CD4-positive, alpha-beta T cell treated with Interleukin-21 for 1 hour (primary cell): ENCODE measurements around the gene S1PR4.
"Not testable (repeated sequence)": the region's sequence is repeated elsewhere in the genome, so short reads cannot be mapped to it uniquely, and the experiment has no call there.

Experiments
- DNase-seq: peaks from one replicate; pipeline ENCODE4 v3.0.0-alpha.2; 2020

The S1PR4 gene

DNA sequence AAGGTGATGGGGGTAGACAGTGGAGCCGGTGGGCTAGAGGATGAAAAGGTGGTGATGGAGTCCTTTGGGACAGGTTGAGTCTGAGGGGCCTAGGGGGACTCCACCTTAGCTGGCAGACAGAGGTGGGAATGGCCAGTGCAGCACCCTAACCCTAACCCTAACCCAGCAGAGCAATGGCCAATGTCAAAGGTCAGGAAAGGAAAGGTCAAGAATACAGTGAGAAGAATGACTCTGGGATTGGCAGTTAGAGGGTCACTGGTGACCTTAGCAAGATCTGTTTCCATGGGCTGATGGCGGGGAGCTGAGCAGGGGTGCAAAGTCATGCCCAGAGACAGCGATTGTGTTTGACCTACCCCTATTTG, 26.2 kb upstream of the S1PR4 start:
- DNase-seq, result no peak

DNA sequence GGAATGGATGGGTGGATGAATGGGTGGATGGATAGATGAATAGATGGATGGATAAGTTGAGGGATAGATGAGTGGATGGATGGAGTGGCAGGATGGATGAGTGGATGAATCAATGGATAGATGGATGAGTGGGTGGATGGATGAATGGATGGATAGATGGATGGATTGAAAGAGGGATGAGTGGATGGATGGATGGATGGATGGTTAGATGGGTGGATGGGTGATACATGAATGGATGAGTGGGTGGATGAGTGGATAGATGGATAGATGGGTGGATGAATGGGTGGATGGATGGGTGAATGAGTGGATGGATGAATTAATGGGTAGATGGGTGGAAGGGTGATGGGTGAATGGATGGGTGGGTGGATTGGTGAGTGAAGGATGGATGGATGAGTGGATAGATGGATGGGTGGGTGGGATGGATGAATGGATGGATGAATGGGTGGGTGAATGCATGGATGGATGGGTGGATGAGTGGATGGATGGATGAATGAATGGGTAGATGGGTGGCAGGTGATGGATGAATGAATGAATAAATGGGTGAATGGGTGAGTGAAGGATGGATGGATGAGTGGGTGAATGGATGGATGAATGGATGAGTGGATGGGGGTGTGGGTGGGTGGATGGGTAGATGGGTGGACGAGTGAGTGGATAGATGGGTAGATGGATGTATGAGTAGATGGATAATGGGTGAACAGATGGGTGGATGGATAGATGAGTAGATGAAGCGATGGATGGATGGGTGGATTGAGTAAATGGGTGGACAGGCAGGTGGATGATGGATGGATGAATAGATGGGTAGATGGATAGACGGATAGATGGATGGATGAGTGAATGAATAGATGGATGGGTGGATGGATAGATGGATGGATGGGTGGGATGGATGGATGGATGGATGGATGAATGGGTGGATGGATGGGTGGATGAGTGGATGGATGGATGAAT, 25.0 kb upstream of the S1PR4 start:
- DNase-seq, result no peak

GRCh38 chr19:3154447-3154846, 24.1 kb upstream of the S1PR4 start:
- not testable (repeated sequence) for DNase-seq

DNA sequence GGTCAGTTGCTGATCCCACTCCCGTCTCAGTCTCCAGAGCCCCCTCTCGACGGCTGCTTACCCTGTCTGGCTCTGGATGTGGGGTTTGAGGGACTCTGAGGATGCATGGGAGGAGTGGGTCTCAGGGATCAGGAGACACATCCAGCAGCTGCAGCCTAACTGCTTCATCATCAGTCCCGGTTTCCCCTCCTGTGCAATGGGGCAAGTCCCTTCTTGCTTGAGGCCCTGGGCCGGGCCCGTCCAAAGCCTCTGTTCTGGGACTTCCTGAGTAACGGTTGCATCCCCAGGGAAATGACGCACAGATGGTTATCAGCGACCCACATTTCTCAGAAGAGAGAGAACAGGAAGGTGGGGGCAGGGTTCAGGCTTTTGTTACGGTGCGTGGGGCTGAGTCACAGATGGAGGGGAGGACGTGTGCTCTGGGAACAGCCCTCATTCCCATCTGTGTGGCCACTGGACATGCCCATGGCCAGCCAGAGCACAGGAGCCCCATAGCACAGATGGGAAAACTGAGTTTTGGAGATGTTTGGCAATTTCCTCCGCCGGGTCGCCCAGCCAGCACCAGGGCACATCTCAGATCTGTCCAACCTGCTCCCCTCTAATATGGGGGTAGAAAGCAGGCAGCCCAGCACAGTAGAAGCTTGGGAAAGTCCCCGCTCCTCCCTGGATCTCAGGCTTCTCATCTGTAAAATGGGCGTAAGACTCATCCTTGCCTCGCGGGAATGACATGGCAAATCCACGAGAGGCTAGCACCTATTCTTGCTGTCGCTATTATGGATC, 23.4 kb upstream of the S1PR4 start:
- peak; percentile 92 for DNase-seq

GRCh38 chr19:3157096-3157845, 21.3 kb upstream of the S1PR4 start:
- DNase-seq, result no peak

DNA sequence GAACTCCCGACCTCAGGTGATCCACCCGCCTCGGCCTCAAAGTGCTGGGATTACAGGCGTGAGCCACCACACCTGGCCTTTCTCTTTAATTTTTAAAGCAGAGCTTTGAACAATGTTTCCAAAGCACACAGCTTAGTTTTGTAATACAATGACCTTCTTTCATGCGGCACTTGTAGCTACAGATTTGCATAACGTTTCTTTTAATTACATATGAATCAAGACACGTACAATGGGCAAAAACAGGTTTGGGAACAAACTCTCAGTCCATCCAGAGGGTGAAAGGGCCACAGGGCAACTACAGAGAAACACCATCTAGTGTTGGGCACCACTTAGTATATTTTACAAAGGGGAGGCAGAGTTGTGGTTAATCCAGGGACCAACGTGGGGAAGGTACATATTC, 19.0 kb upstream of the S1PR4 start:
- no peak for DNase-seq

GRCh38 chr19:3160219-3160618, 18.4 kb upstream of the S1PR4 start:
- no peak for DNase-seq

GRCh38 chr19:3161453-3161852, 17.1 kb upstream of the S1PR4 start:
- no peak for DNase-seq

DNA sequence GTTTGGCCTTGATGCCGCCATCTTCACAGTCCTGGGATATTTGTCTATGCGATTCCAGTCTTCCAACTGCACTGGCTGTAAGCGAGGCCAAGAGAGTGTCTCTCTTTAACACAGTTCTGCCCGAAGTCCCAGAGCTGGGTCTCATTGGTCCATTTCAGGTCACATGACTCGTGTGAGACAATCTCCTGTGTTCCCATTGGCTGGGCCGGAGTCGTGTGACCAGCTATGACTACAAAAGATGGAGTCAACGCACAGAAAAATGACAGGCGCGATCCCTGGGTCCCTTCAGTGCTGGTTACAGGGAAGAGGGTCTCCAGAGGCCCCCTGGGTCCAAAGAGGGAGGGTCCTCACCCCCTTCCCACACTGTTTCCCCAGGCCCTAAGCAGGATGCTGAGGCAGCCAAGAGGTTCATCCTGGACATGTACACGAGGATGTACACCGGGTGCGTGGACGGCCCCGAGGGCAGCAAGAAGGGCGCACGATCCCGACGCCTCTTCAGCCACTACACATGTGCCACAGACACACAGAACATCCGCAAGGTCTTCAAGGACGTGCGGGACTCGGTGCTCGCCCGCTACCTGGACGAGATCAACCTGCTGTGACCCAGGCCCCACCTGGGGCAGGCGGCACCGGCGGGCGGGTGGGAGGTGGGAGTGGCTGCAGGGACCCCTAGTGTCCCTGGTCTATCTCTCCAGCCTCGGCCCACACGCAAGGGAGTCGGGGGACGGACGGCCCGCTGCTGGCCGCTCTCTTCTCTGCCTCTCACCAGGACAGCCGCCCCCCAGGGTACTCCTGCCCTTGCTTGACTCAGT, 15.9 kb upstream of the S1PR4 start:
- peak; percentile 41 for DNase-seq

DNA sequence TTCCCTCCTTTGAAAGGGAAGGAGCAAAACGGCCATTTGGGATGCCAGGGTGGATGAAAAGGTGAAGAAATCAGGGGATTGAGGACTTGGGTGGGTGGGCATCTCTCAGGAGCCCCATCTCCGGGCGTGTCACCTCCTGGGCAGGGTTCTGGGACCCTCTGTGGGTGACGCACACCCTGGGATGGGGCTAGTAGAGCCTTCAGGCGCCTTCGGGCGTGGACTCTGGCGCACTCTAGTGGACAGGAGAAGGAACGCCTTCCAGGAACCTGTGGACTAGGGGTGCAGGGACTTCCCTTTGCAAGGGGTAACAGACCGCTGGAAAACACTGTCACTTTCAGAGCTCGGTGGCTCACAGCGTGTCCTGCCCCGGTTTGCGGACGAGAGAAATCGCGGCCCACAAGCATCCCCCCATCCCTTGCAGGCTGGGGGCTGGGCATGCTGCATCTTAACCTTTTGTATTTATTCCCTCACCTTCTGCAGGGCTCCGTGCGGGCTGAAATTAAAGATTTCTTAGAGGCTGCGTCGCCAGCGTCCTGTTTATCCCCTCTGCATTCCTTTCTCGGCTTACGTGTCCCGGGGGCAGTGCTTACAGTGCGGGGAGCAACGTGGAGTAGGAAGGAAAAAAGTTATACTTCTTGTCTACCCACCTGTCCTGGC, 15.2 kb upstream of the S1PR4 start:
- peak; percentile 85 for DNase-seq

DNA sequence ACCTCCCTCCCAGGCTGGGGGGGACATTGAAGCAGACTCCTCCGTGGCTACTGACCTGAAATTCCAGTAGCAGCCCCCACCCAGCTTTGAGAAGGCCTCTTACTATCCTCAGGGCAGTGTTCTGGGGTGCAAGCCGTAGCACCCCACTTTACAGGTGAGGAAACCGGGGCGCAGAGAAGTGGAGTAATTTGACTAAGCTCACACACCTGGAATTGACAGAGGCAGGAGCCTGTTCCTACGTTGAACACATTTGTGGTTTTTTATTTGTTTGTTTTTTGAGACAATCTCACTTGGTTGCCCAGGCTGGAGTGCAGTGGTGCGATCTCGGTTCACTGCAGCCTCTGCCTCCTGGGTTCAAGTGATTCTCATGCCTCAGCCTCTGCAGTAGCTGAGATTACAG, 14.6 kb upstream of the S1PR4 start:
- no peak for DNase-seq

GRCh38 chr19:3167533-3168272, 10.9 kb upstream of the S1PR4 start:
- no peak for DNase-seq

DNA sequence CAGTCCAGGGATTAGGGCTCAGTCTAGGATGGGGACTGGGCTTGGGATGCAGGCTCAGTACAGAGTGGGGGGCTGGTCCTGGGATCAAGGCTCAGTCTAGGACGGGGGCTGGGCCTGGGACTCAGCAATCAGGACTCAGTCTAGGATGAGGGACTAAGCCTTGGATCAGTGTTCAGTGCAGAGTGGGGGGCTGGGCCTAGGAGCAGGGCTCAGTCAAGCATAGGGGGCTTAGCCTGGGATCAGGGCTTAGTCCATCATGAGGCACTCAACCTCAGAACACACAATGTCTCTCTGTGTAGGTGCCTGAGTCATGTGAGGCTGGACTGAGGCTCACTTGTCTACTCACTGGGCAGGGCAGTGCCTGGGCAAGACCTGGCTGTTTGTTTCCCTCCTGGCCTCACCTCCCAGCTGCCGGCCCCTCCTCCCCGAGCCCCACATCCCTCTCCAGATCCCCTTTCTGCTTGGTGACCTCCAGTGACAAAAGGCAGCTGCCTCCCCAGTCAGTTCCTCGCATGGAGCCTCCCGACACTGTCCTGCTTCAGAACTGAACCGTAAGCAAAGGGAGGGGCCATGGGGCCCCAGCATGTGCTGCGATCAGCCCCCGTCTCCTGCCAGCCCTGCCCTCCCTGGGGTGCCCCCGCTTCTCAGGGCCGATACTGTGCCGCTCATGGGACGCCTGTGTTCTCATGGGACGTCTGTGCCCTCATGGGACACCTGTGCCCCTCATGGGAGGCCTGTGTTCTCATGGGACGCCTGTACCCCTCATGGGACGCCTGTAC, 6.5 kb upstream of the S1PR4 start:
- DNase-seq, result no peak

- not testable (repeated sequence) for DNase-seq
These were observed 5.9 kb upstream of the S1PR4 start for GRCh38 chr19:3172673-3173000.

DNA sequence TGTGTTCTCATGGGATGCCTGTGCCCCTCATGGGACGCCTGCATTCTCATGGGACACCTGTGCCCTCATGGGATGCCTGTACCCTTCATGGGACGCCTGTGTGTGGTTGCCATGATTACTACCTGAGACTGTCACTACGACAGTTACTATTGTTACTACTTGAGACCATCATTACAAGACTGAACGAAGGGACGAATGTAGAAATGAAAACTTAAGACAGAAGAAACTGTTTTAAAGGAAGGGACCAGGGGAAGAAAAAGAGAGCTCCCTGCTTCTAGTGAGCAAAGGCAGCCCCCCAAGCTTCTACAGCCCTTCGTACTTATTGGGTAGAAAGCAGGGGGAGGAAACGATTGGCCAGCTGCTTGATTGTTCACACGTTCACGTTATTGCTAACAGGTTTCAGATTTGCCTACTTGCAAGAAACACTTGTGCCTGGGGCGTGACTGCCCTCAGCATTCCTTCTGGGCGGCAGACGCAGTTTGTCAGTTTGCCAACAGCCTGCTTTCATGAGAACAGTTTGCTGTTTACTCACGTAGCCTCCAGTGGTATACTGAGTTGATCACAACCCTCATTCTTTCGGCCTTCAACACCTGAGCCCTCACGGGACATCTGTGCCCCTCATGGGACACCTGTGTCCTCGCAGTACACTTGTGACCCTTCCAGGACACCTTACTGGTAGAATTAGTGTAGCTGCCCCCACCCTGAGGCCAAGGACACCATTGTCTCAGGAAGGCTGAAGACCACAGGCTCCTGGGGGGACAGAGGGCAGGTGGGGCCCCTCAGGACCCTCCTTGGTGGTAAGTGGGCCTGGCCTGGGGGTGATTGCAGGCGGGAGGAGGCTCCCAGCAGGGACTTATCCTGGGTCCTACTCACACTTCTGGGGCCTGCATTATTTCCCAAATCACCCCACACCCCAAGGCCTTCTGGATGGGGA, 2.5 kb upstream of the S1PR4 start:
- peak; percentile 48 for DNase-seq

DNA sequence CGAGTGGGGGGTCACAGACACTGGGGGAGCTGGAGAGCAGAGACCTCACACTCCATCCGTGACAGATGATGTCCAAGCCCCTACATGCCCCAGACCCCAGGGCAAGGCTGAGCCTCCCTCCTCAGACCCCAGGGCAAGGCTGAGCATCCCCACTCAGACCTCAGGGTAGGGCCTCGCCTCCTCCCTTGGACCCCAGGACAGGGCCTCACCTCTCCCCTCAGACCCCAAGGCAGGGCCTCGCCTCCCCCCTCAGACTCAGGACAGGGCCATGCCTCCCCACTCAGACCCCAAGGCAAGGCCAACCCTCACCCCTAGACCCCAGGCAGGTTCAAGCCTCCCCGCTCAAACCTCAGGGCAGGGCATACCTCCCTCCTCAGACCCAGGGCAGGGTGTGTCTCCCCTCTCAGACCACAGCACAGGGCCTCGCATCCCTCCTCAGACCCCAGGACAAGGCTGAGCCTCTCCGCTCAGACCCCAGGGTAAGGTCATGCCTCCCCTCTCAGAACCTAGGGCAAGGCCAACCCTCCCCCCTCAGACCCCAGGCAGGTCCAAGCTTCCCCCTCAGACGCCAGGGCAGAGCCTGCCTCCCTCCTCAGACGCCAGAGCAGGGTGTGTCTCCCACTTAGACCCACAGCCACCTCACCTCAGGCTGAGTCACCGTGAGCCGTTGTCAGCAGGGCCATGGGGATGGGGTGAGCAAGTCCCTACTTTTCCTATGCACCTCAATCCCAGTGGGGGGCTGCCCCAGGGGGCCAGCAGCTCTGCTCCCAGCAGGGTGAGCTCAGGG, 1.7 kb upstream of the S1PR4 start:
- DNase-seq, result peak; percentile 74

GRCh38 chr19:3178973-3179738, 587 bp downstream of the S1PR4 start:
- DNase-seq, result no peak
